Lower lobe of right lung (tissue), 2 donors: ENCODE measurements around the gene DDI2. TPM values are rescaled to one million over a fixed set of nuclear protein-coding genes. Genes with fewer than 3 reads are reported as not detected.

Source experiments
- ATAC-seq, 2 donors: fragments of 200-7000 bp; cut with Tn5 transposase; one replicate each; pipeline ENCODE4 v1.9.1; 2020 to 2022; ENCODE audit warnings: mild to moderate bottlenecking in 2 of 2, moderate library complexity in 2 of 2
- DNase-seq: peaks from one replicate; pipeline ENCODE4 v3.0.0-alpha.2; 2020
- H3K27ac ChIP-seq: fragments of 200-600 bp; one replicate; pipeline ENCODE4 v1.8.0; 2022
- H3K27me3 ChIP-seq: fragments of 200-600 bp; one replicate; pipeline ENCODE4 v1.8.0; 2022; ENCODE audit warnings: low read depth
- H3K36me3 ChIP-seq: fragments of 200-600 bp; one replicate; pipeline ENCODE4 v1.8.0; 2022; ENCODE audit warnings: mild to moderate bottlenecking
- H3K4me1 ChIP-seq: fragments of 200-600 bp; one replicate; pipeline ENCODE4 v1.8.0; 2022
- H3K4me3 ChIP-seq: fragments of 200-600 bp; one replicate; pipeline ENCODE4 v1.8.0; 2022; ENCODE audit warnings: mild to moderate bottlenecking
- H3K9me3 ChIP-seq: fragments of 200-600 bp; one replicate; pipeline ENCODE4 v1.8.0; 2022
- CTCF ChIP-seq: fragments of 200-600 bp; IDR thresholded peaks from one replicate; pipeline ENCODE4 v1.8.0; 2022; ENCODE audit warnings: antibody characterized with exemption, mild to moderate bottlenecking
- intact Hi-C: fragments of 100-400 bp; cut with DNase I; formaldehyde crosslinking; loops from one replicate; pipeline ENCODE4 v1.11.0; 2022
- total RNA-seq: library from RNA; stranded (reverse); fragmentation: NEBNext Ultra II Directional; extraction: Animal tissue kit (Norgen Biotek cat#: 25700); gene quantifications from one replicate; pipeline ENCODE4 v1.2.1, GENCODE V29; 2021
- donor health status: DM: no; HTN: yes; CAD: no; lungs with severe emphysema.

Gene DDI2
- total RNA-seq, 1 donor from 2014 or later = 48.8 TPM

DNA sequence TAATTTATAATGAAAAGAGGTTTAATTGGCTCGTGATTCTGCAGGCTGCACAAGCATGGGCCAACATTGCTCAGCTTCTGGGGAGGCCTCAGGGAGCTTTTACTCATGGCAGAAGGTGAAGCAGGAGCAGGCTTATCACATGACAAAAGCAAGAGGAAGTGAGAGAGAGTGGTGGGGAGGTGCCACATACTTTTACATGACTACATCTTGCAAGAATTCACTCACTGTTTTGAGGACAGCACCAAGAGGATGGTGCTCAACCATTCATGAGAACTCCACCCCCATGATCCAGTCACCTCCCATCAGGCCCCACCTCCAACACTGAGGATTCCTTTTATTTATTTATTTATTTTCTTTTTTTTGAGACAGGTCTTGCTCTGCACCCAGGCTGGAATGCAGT lies 61.3 kb downstream of the DDI2 start:
- H3K4me1 ChIP-seq = peaks cover 8% of the 10 kb centered on the region
- ATAC-seq (peak; percentile 68 to 75), DNase-seq (no peak)
- H3K36me3 ChIP-seq = no peaks in the 10 kb centered on the region
- no peak overlapping the region for H3K27ac ChIP-seq
- H3K4me3 ChIP-seq = no peak overlapping the region
- no peaks in the 10 kb centered on the region for H3K9me3 ChIP-seq
- TF ChIP-seq CTCF = no peak
- H3K27me3 ChIP-seq = no peaks in the 10 kb centered on the region
- intact Hi-C loops = no loop called here

- TF ChIP-seq CTCF = no peak
- no peaks in the 10 kb centered on the region for H3K27me3 ChIP-seq
- no peaks in the 10 kb centered on the region for H3K9me3 ChIP-seq
- H3K27ac ChIP-seq = no peak overlapping the region
- H3K4me1 ChIP-seq = peaks cover 10% of the 10 kb centered on the region
- H3K36me3 ChIP-seq = no peaks in the 10 kb centered on the region
- no peak for DNase-seq
- no peak overlapping the region for H3K4me3 ChIP-seq
- intact Hi-C loops = no loop called here
- ATAC-seq = no peak
Measured at GRCh38 chr1:15680131-15680530, 62.9 kb downstream of the DDI2 start.

- H3K27ac ChIP-seq = no peak overlapping the region
- no peak overlapping the region for H3K4me3 ChIP-seq
- intact Hi-C loops = no loop called here
- TF ChIP-seq CTCF = no peak
- H3K36me3 ChIP-seq = no peaks in the 10 kb centered on the region
- DNase-seq = no peak
- H3K27me3 ChIP-seq = no peaks in the 10 kb centered on the region
- no peaks in the 10 kb centered on the region for H3K9me3 ChIP-seq
- no peak for ATAC-seq
- peaks cover 16% of the 10 kb centered on the region for H3K4me1 ChIP-seq
Measured at GRCh38 chr1:15680561-15681348, 63.5 kb downstream of the DDI2 start.

- ATAC-seq (no peak), DNase-seq (no peak)
- no peak for TF ChIP-seq CTCF
- Histone ChIP-seq H3K4me3 (no peak overlapping the region), H3K36me3 (no peaks in the 10 kb centered on the region), H3K27me3 (no peaks in the 10 kb centered on the region), H3K9me3 (no peaks in the 10 kb centered on the region), H3K27ac (no peak overlapping the region), H3K4me1 (peaks cover 24% of the 10 kb centered on the region)
- intact Hi-C loops = no loop called here
Measured at GRCh38 chr1:15681349-15682292, 64.4 kb downstream of the DDI2 start.

DNA sequence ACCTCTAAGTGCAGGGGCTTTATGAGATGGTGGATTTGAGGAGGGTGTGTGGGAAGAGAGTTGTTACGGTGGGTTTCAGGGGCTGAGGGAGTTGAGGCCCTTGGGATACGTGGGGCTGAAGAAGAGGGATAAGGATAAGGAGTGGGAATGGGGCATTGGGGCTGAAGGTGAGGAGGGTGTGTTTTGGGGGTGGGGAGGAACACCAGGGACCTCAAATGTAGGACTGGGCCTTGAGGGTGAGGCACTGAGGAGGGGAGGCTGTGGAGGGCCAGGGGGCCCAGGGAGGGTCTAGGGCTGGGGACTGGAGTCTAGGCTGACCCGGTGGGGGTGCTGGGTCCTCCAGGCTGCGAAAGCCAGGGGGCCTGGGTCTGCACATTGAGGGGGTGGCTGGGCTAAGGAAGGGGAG lies 65.7 kb downstream of the DDI2 start:
- no peaks in the 10 kb centered on the region for H3K36me3 ChIP-seq
- intact Hi-C loops = no loop called here
- no peaks in the 10 kb centered on the region for H3K27me3 ChIP-seq
- H3K9me3 ChIP-seq = no peaks in the 10 kb centered on the region
- H3K4me3 ChIP-seq = no peak overlapping the region
- peaks cover 29% of the 10 kb centered on the region for H3K4me1 ChIP-seq
- ATAC-seq (no peak), DNase-seq (no peak)
- TF ChIP-seq CTCF = no peak
- no peak overlapping the region for H3K27ac ChIP-seq
